MM.1S (cell line): ENCODE results near the gene HSPB7.
"Not testable (repeated sequence)": the region's sequence is repeated elsewhere in the genome, so short reads cannot be mapped to it uniquely, and the experiment has no call there.

Source experiments
- CTCF ChIP-seq: fragments of 300-600 bp; sonication (generic); IDR thresholded peaks from 2 replicates; pipeline ENCODE4 v1.5.1; 2016; ENCODE audit warnings: antibody characterized with exemption, low read length, mixed read lengths
- EZH2 ChIP-seq: fragments of 300-600 bp; sonication (generic); optimal IDR thresholded peaks from 2 replicates; pipeline ENCODE3; 2017; ENCODE audit warnings: low read depth, mild to moderate bottlenecking, antibody characterized with exemption, low read length, mixed read lengths

- not testable (repeated sequence) for TF ChIP-seq EZH2, CTCF
Measured at GRCh38 chr1:16026302-16026701, 8.5 kb upstream of the HSPB7 start.
